ENCODE data around the gene CERCAM.
A peak's percentile ranks its signal among the peaks of the same experiment; 100 is the strongest.
"Not testable (repeated sequence)": the region's sequence is repeated elsewhere in the genome, so short reads cannot be mapped to it uniquely, and the experiment has no call there.

CERCAM gene

GRCh38 chr9:128411364-128412119 lies 9.1 kb upstream of the CERCAM start:
- H3K27ac ChIP-seq (ENCODE audit: low read length) = no peak overlapping the region
- no peaks in the 10 kb centered on the region for H3K4me1 ChIP-seq (ENCODE audit: control insufficient read depth in 1 of 2, insufficient read depth in 2 of 2, low read length in 2 of 2)
- H3K4me3 ChIP-seq (ENCODE audit: low read depth in 1 of 2, low read length in 2 of 2) = no peak overlapping the region
- no peaks in the 10 kb centered on the region for H3K9me3 ChIP-seq (ENCODE audit: control insufficient read depth in 1 of 2, low read length in 2 of 2)
- H3K36me3 ChIP-seq (ENCODE audit: control insufficient read depth in 1 of 2, insufficient read depth in 2 of 2, low read length in 2 of 2) = no peaks in the 10 kb centered on the region
- H3K27me3 ChIP-seq (ENCODE audit: low read depth, low read length) = peaks cover 6% of the 10 kb centered on the region

- H3K27ac ChIP-seq (ENCODE audit: low read length) = no peak overlapping the region
- H3K36me3 ChIP-seq (ENCODE audit: control insufficient read depth in 1 of 2, insufficient read depth in 2 of 2, low read length in 2 of 2) = no peaks in the 10 kb centered on the region
- H3K27me3 ChIP-seq (ENCODE audit: low read depth, low read length) = peaks cover 8% of the 10 kb centered on the region
- no peaks in the 10 kb centered on the region for H3K9me3 ChIP-seq (ENCODE audit: control insufficient read depth in 1 of 2, low read length in 2 of 2)
- no peak overlapping the region for H3K4me3 ChIP-seq (ENCODE audit: low read depth in 1 of 2, low read length in 2 of 2)
- H3K4me1 ChIP-seq (ENCODE audit: control insufficient read depth in 1 of 2, insufficient read depth in 2 of 2, low read length in 2 of 2) = no peaks in the 10 kb centered on the region
Observed at GRCh38 chr9:128412120-128412790, 8.4 kb upstream of the CERCAM start.

GRCh38 chr9:128413728-128414127 lies 6.9 kb upstream of the CERCAM start:
- not testable (repeated sequence) for H3K27me3 ChIP-seq (ENCODE audit: low read depth, low read length); H3K4me3 ChIP-seq (ENCODE audit: low read depth in 1 of 2, low read length in 2 of 2); H3K4me1 ChIP-seq (ENCODE audit: control insufficient read depth in 1 of 2, insufficient read depth in 2 of 2, low read length in 2 of 2); H3K9me3 ChIP-seq (ENCODE audit: control insufficient read depth in 1 of 2, low read length in 2 of 2); H3K27ac ChIP-seq (ENCODE audit: low read length); H3K36me3 ChIP-seq (ENCODE audit: control insufficient read depth in 1 of 2, insufficient read depth in 2 of 2, low read length in 2 of 2)

- Histone ChIP-seq H3K27ac (ENCODE audit: low read length) (no peak overlapping the region), H3K4me1 (ENCODE audit: control insufficient read depth in 1 of 2, insufficient read depth in 2 of 2, low read length in 2 of 2) (peaks cover 0 to 8% of the 10 kb centered on the region in 2 donors), H3K27me3 (ENCODE audit: low read depth, low read length) (peaks cover 16% of the 10 kb centered on the region), H3K36me3 (ENCODE audit: control insufficient read depth in 1 of 2, insufficient read depth in 2 of 2, low read length in 2 of 2) (no peaks in the 10 kb centered on the region), H3K9me3 (ENCODE audit: control insufficient read depth in 1 of 2, low read length in 2 of 2) (no peaks in the 10 kb centered on the region), H3K4me3 (ENCODE audit: low read depth in 1 of 2, low read length in 2 of 2) (no peak overlapping the region)
Observed at GRCh38 chr9:128414461-128414860, 6.2 kb upstream of the CERCAM start.

- Histone ChIP-seq H3K27ac (ENCODE audit: low read length) (no peak overlapping the region), H3K36me3 (ENCODE audit: control insufficient read depth in 1 of 2, insufficient read depth in 2 of 2, low read length in 2 of 2) (no peaks in the 10 kb centered on the region), H3K4me3 (ENCODE audit: low read depth in 1 of 2, low read length in 2 of 2) (no peak overlapping the region), H3K27me3 (ENCODE audit: low read depth, low read length) (peaks cover 18% of the 10 kb centered on the region), H3K4me1 (ENCODE audit: control insufficient read depth in 1 of 2, insufficient read depth in 2 of 2, low read length in 2 of 2) (peaks cover 0 to 15% of the 10 kb centered on the region in 2 donors), H3K9me3 (ENCODE audit: control insufficient read depth in 1 of 2, low read length in 2 of 2) (no peaks in the 10 kb centered on the region)
Observed at GRCh38 chr9:128415281-128415680, 5.4 kb upstream of the CERCAM start.

GRCh38 chr9:128416014-128416413 lies 4.6 kb upstream of the CERCAM start:
- Histone ChIP-seq H3K4me1 (ENCODE audit: control insufficient read depth in 1 of 2, insufficient read depth in 2 of 2, low read length in 2 of 2) (peaks cover 0 to 16% of the 10 kb centered on the region in 2 donors), H3K27ac (ENCODE audit: low read length) (no peak overlapping the region), H3K4me3 (ENCODE audit: low read depth in 1 of 2, low read length in 2 of 2) (no peak overlapping the region), H3K9me3 (ENCODE audit: control insufficient read depth in 1 of 2, low read length in 2 of 2) (no peaks in the 10 kb centered on the region), H3K36me3 (ENCODE audit: control insufficient read depth in 1 of 2, insufficient read depth in 2 of 2, low read length in 2 of 2) (no peaks in the 10 kb centered on the region), H3K27me3 (ENCODE audit: low read depth, low read length) (peaks cover 18% of the 10 kb centered on the region)

GRCh38 chr9:128416432-128417019 lies 4.1 kb upstream of the CERCAM start:
- Histone ChIP-seq H3K36me3 (ENCODE audit: control insufficient read depth in 1 of 2, insufficient read depth in 2 of 2, low read length in 2 of 2) (no peaks in the 10 kb centered on the region), H3K27ac (ENCODE audit: low read length) (no peak overlapping the region), H3K27me3 (ENCODE audit: low read depth, low read length) (peaks cover 18% of the 10 kb centered on the region), H3K4me3 (ENCODE audit: low read depth in 1 of 2, low read length in 2 of 2) (no peak overlapping the region), H3K4me1 (ENCODE audit: control insufficient read depth in 1 of 2, insufficient read depth in 2 of 2, low read length in 2 of 2) (peaks cover 0 to 21% of the 10 kb centered on the region in 2 donors), H3K9me3 (ENCODE audit: control insufficient read depth in 1 of 2, low read length in 2 of 2) (no peaks in the 10 kb centered on the region)

- H3K4me1 ChIP-seq (ENCODE audit: control insufficient read depth in 1 of 2, insufficient read depth in 2 of 2, low read length in 2 of 2) = peaks cover 0 to 25% of the 10 kb centered on the region in 2 donors
- peaks cover 0 to 3% of the 10 kb centered on the region in 2 donors for H3K36me3 ChIP-seq (ENCODE audit: control insufficient read depth in 1 of 2, insufficient read depth in 2 of 2, low read length in 2 of 2)
- H3K27ac ChIP-seq (ENCODE audit: low read length) = no peak overlapping the region
- peak overlapping the region in 1 of 2 donors; percentile 94 for H3K4me3 ChIP-seq (ENCODE audit: low read depth in 1 of 2, low read length in 2 of 2)
- H3K27me3 ChIP-seq (ENCODE audit: low read depth, low read length) = peaks cover 18% of the 10 kb centered on the region
- no peaks in the 10 kb centered on the region for H3K9me3 ChIP-seq (ENCODE audit: control insufficient read depth in 1 of 2, low read length in 2 of 2)
Observed at GRCh38 chr9:128419061-128419925, 1.4 kb upstream of the CERCAM start.

- H3K27ac ChIP-seq (ENCODE audit: low read length) = no peak overlapping the region
- H3K27me3 ChIP-seq (ENCODE audit: low read depth, low read length) = peaks cover 18% of the 10 kb centered on the region
- H3K4me3 ChIP-seq (ENCODE audit: low read depth in 1 of 2, low read length in 2 of 2) = peak overlapping the region; percentile 48 to 94
- peaks cover 0 to 3% of the 10 kb centered on the region in 2 donors for H3K36me3 ChIP-seq (ENCODE audit: control insufficient read depth in 1 of 2, insufficient read depth in 2 of 2, low read length in 2 of 2)
- no peaks in the 10 kb centered on the region for H3K9me3 ChIP-seq (ENCODE audit: control insufficient read depth in 1 of 2, low read length in 2 of 2)
- peaks cover 0 to 25% of the 10 kb centered on the region in 2 donors for H3K4me1 ChIP-seq (ENCODE audit: control insufficient read depth in 1 of 2, insufficient read depth in 2 of 2, low read length in 2 of 2)
Observed at GRCh38 chr9:128420060-128420650, 502 bp upstream of the CERCAM start.

- Histone ChIP-seq H3K9me3 (ENCODE audit: control insufficient read depth in 1 of 2, low read length in 2 of 2) (no peaks in the 10 kb centered on the region), H3K27ac (ENCODE audit: low read length) (no peak overlapping the region), H3K36me3 (ENCODE audit: control insufficient read depth in 1 of 2, insufficient read depth in 2 of 2, low read length in 2 of 2) (peaks cover 0 to 3% of the 10 kb centered on the region in 2 donors), H3K27me3 (ENCODE audit: low read depth, low read length) (peaks cover 11% of the 10 kb centered on the region), H3K4me3 (ENCODE audit: low read depth in 1 of 2, low read length in 2 of 2) (peak overlapping the region; percentile 37 to 94), H3K4me1 (ENCODE audit: control insufficient read depth in 1 of 2, insufficient read depth in 2 of 2, low read length in 2 of 2) (peaks cover 0 to 25% of the 10 kb centered on the region in 2 donors)
Observed at GRCh38 chr9:128421482-128421996, 882 bp downstream of the CERCAM start.

Data from muscle layer of duodenum (tissue), 2 donors.